ENCODE data around the gene TSFM.

Gene TSFM

GRCh38 chr12:57746025-57746424 is 36.6 kb upstream of the TSFM start:
- no peak for DNase-seq (ENCODE audit: low spot score)

GRCh38 chr12:57749061-57749460 is 33.5 kb upstream of the TSFM start:
- no peak for DNase-seq (ENCODE audit: low spot score)

GRCh38 chr12:57750561-57751431 is 31.8 kb upstream of the TSFM start:
- no peak for DNase-seq (ENCODE audit: low spot score)

- DNase-seq (ENCODE audit: low spot score) = no peak
Measured at GRCh38 chr12:57751432-57751787, 31.2 kb upstream of the TSFM start.

GRCh38 chr12:57751788-57752667 is 30.6 kb upstream of the TSFM start, which contains the start of gene CDK4:
CDK4 (minus strand) TSS chr12:57752310; CDS start chr12:57751717, 593 bp downstream.
- peak; percentile 99 for DNase-seq (ENCODE audit: low spot score)

GRCh38 chr12:57752668-57753000 is 30.0 kb upstream of the TSFM start:
- DNase-seq (ENCODE audit: low spot score) = no peak

GRCh38 chr12:57753756-57754337 is 28.7 kb upstream of the TSFM start:
- no peak for DNase-seq (ENCODE audit: low spot score)

- DNase-seq (ENCODE audit: low spot score) = peak; percentile 41
Measured at GRCh38 chr12:57754411-57755193, 28.0 kb upstream of the TSFM start, which contains the start of gene MARCHF9. MARCHF9 (plus strand) TSS chr12:57755103; CDS start chr12:57755529, 426 bp downstream.

GRCh38 chr12:57755194-57755453 is 27.5 kb upstream of the TSFM start:
- no peak for DNase-seq (ENCODE audit: low spot score)

GRCh38 chr12:57755454-57756372 is 26.9 kb upstream of the TSFM start:
- DNase-seq (ENCODE audit: low spot score) = no peak

GRCh38 chr12:57756406-57757341 is 25.9 kb upstream of the TSFM start:
- DNase-seq (ENCODE audit: low spot score) = no peak

- no peak for DNase-seq (ENCODE audit: low spot score)
Measured at GRCh38 chr12:57757771-57758170, 24.8 kb upstream of the TSFM start.

GRCh38 chr12:57758552-57759359 is 23.8 kb upstream of the TSFM start:
- no peak for DNase-seq (ENCODE audit: low spot score)

GRCh38 chr12:57759360-57759980 is 23.1 kb upstream of the TSFM start:
- DNase-seq (ENCODE audit: low spot score) = no peak

GRCh38 chr12:57760347-57760982 is 22.1 kb upstream of the TSFM start:
- DNase-seq (ENCODE audit: low spot score) = no peak

- no peak for DNase-seq (ENCODE audit: low spot score)
Measured at GRCh38 chr12:57761391-57761998, 21.1 kb upstream of the TSFM start.

GRCh38 chr12:57762463-57762862 is 20.1 kb upstream of the TSFM start:
- no peak for DNase-seq (ENCODE audit: low spot score)
